ENCODE results near the gene ADAT2. TPM values are rescaled to one million over a fixed set of nuclear protein-coding genes. Genes with fewer than 3 reads are reported as not detected.

ADAT2 gene
- total and polyA plus RNA-seq, 2 of the 13 experiments (the other 11 are each of a cell fraction or from before 2014, with no cell fraction given) = 10.5 to 18.3 TPM

DNA sequence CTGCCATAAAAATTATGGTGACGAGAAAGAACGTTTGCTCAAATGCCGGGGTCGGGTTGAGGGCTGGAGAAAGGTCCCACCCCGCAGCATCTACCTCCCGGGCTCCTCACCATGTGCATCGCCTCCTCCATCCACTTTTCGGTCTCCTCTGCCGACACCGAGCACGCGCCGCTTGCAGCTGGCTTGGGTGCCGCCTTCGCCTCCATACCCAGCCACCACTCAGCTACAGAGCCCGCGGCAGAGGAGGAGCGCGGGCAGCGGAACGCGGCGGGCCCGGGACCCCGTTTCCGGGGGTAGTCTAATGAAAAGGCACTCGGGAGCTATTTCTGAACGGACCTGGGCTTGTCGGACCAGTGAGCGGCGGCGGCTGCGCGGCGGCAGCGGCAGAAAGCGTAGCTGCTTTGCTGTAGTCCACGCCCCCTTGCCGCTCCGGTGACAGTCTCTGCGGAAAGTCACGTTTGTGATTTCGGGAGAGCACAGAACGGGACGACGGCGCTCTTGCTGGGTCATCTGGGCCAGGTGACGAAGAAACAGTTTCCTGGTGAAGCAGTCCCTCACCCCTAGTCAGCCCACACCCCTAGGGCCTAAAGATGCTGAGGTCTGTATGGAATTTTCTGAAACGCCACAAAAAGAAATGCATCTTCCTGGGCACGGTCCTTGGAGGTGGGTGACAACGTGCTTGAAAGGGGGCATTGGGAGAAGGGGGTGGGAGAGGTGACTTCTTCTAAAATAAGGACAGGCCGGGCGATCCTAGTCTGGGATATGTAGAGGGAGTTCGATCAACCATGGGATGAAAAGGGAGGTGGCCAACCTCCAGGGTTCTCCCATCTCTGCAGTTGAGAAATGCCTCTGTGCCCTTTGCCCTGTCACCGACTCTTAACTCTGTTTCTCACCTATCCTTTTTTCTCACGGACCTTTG is at the start of gene ADAT2, which contains the start of gene PEX3 (continued):
- TF ChIP-seq, protein P1, sequence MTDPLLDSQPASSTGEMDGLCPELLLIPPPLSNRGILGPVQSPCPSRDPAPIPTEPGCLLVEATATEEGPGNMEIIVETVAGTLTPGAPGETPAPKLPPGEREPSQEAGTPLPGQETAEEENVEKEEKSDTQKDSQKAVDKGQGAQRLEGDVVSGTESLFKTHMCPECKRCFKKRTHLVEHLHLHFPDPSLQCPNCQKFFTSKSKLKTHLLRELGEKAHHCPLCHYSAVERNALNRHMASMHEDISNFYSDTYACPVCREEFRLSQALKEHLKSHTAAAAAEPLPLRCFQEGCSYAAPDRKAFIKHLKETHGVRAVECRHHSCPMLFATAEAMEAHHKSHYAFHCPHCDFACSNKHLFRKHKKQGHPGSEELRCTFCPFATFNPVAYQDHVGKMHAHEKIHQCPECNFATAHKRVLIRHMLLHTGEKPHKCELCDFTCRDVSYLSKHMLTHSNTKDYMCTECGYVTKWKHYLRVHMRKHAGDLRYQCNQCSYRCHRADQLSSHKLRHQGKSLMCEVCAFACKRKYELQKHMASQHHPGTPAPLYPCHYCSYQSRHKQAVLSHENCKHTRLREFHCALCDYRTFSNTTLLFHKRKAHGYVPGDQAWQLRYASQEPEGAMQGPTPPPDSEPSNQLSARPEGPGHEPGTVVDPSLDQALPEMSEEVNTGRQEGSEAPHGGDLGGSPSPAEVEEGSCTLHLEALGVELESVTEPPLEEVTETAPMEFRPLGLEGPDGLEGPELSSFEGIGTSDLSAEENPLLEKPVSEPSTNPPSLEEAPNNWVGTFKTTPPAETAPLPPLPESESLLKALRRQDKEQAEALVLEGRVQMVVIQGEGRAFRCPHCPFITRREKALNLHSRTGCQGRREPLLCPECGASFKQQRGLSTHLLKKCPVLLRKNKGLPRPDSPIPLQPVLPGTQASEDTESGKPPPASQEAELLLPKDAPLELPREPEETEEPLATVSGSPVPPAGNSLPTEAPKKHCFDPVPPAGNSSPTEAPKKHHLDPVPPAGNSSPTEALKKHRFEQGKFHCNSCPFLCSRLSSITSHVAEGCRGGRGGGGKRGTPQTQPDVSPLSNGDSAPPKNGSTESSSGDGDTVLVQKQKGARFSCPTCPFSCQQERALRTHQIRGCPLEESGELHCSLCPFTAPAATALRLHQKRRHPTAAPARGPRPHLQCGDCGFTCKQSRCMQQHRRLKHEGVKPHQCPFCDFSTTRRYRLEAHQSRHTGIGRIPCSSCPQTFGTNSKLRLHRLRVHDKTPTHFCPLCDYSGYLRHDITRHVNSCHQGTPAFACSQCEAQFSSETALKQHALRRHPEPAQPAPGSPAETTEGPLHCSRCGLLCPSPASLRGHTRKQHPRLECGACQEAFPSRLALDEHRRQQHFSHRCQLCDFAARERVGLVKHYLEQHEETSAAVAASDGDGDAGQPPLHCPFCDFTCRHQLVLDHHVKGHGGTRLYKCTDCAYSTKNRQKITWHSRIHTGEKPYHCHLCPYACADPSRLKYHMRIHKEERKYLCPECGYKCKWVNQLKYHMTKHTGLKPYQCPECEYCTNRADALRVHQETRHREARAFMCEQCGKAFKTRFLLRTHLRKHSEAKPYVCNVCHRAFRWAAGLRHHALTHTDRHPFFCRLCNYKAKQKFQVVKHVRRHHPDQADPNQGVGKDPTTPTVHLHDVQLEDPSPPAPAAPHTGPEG (CRISPR knock-in tag; IDR thresholded peaks at IDR 0.05) = peak; percentile 85; the same call in 1 of the 2 replicates
- peak; percentile 94; the same call in 1 of the 2 replicates for TF ChIP-seq ZNF558 (CRISPR knock-in tag; IDR thresholded peaks at IDR 0.05; ENCODE audit: borderline replicate concordance)
- no peak for TF ChIP-seq TEAD2 (CRISPR knock-in tag; IDR thresholded peaks at IDR 0.05)
- TF ChIP-seq SP2 (CRISPR knock-in tag; IDR thresholded peaks at IDR 0.05) = peak; percentile 75
- TF ChIP-seq ZNF709 (CRISPR knock-in tag; IDR thresholded peaks at IDR 0.05) = peak; percentile 94
- TF ChIP-seq, protein P2, sequence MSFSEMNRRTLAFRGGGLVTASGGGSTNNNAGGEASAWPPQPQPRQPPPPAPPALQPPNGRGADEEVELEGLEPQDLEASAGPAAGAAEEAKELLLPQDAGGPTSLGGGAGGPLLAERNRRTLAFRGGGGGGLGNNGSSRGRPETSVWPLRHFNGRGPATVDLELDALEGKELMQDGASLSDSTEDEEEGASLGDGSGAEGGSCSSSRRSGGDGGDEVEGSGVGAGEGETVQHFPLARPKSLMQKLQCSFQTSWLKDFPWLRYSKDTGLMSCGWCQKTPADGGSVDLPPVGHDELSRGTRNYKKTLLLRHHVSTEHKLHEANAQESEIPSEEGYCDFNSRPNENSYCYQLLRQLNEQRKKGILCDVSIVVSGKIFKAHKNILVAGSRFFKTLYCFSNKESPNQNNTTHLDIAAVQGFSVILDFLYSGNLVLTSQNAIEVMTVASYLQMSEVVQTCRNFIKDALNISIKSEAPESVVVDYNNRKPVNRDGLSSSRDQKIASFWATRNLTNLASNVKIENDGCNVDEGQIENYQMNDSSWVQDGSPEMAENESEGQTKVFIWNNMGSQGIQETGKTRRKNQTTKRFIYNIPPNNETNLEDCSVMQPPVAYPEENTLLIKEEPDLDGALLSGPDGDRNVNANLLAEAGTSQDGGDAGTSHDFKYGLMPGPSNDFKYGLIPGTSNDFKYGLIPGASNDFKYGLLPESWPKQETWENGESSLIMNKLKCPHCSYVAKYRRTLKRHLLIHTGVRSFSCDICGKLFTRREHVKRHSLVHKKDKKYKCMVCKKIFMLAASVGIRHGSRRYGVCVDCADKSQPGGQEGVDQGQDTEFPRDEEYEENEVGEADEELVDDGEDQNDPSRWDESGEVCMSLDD (CRISPR knock-in tag; IDR thresholded peaks at IDR 0.05; ENCODE audit: borderline replicate concordance) = 0 out of 2 replicates have a peak, but pooled peaks have one; percentile 83
- TF ChIP-seq MYC (CRISPR knock-in tag; IDR thresholded peaks at IDR 0.05; ENCODE audit: borderline replicate concordance) = peak; percentile 98
- TF ChIP-seq, protein P3, sequence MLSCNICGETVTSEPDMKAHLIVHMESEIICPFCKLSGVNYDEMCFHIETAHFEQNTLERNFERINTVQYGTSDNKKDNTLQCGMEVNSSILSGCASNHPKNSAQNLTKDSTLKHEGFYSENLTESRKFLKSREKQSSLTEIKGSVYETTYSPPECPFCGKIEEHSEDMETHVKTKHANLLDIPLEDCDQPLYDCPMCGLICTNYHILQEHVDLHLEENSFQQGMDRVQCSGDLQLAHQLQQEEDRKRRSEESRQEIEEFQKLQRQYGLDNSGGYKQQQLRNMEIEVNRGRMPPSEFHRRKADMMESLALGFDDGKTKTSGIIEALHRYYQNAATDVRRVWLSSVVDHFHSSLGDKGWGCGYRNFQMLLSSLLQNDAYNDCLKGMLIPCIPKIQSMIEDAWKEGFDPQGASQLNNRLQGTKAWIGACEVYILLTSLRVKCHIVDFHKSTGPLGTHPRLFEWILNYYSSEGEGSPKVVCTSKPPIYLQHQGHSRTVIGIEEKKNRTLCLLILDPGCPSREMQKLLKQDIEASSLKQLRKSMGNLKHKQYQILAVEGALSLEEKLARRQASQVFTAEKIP (CRISPR knock-in tag; IDR thresholded peaks at IDR 0.05; ENCODE audit: borderline replicate concordance) = no peak
- TF ChIP-seq ZNF660 (CRISPR knock-in tag; IDR thresholded peaks at IDR 0.05; ENCODE audit: borderline replicate concordance, low read depth) = no peak
- no peak for TF ChIP-seq KAT2B (IDR thresholded peaks at IDR 0.05; ENCODE audit: borderline replicate concordance, low read depth, low read length)
- TF ChIP-seq ZNF557 (CRISPR knock-in tag; IDR thresholded peaks at IDR 0.05) = peak; percentile 97
- TF ChIP-seq DNMT3B (CRISPR knock-in tag; conservative IDR thresholded peaks at IDR 0.05) = peak; percentile 82; the same call in 1 of the 2 replicates
- TF ChIP-seq ZNF143 (CRISPR knock-in tag; IDR thresholded peaks at IDR 0.05) = peak; percentile 73
- TF ChIP-seq, protein P4, sequence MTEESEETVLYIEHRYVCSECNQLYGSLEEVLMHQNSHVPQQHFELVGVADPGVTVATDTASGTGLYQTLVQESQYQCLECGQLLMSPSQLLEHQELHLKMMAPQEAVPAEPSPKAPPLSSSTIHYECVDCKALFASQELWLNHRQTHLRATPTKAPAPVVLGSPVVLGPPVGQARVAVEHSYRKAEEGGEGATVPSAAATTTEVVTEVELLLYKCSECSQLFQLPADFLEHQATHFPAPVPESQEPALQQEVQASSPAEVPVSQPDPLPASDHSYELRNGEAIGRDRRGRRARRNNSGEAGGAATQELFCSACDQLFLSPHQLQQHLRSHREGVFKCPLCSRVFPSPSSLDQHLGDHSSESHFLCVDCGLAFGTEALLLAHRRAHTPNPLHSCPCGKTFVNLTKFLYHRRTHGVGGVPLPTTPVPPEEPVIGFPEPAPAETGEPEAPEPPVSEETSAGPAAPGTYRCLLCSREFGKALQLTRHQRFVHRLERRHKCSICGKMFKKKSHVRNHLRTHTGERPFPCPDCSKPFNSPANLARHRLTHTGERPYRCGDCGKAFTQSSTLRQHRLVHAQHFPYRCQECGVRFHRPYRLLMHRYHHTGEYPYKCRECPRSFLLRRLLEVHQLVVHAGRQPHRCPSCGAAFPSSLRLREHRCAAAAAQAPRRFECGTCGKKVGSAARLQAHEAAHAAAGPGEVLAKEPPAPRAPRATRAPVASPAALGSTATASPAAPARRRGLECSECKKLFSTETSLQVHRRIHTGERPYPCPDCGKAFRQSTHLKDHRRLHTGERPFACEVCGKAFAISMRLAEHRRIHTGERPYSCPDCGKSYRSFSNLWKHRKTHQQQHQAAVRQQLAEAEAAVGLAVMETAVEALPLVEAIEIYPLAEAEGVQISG (CRISPR knock-in tag; IDR thresholded peaks at IDR 0.05) = peak; percentile 97
